H1 (cell line): ENCODE measurements around the gene CFDP1. TPM values are rescaled to one million over a fixed set of nuclear protein-coding genes. Genes with fewer than 3 reads are reported as not detected.

ENCODE experiments used
- CTCF ChIA-PET: fragments of 300-600 bp; sonication (Branson Sonifier 250); formaldehyde crosslinking; loops from one replicate; lab custom pipeline; 2021; ENCODE audit not compliant: partially characterized antibody; lab: Charles Lee
- POLR2A ChIA-PET: fragments of 300-600 bp; sonication (Branson Sonifier 250); formaldehyde crosslinking; loops from one replicate; lab custom pipeline; 2021; ENCODE audit warnings: inconsistent platforms; ENCODE audit not compliant: partially characterized antibody; lab: Charles Lee
- DNase-seq, 2 experiments: peaks; one replicate each; pipeline versions ENCODE4 v3.0.0 to v3.0.0-alpha.2; 2010 to 2022; ENCODE audit warnings: low spot score in 2 of 2, low read depth in 1 of 2, mixed read lengths in 1 of 2
- FAIRE-seq: peaks from 2 replicates; lab custom pipeline; 2011; peaks lifted over from hg19 to GRCh38; lab: Jason Lieb, UNC
- H2AFZ ChIP-seq: 2 replicates; pipeline ENCODE4 v1.8.1; 2012; ENCODE audit warnings: low read length, inconsistent platforms
- H2AK5ac ChIP-seq: 2 replicates; pipeline ENCODE4 v1.6.1; 2013; ENCODE audit warnings: low read depth, low read length
- H2BK120ac ChIP-seq: replicated peaks from 2 replicates; pipeline ENCODE3; 2013; ENCODE audit warnings: low read depth, low read length, inconsistent platforms
- H2BK12ac ChIP-seq: 2 replicates; pipeline ENCODE4 v1.6.1; 2013; ENCODE audit warnings: low read depth, low read length
- H2BK15ac ChIP-seq: 2 replicates; pipeline ENCODE4 v1.6.1; 2013; ENCODE audit warnings: low read length
- H2BK20ac ChIP-seq: 2 replicates; pipeline ENCODE4 v1.6.1; 2013; ENCODE audit warnings: low read length
- H2BK5ac ChIP-seq: 2 replicates; pipeline ENCODE4 v1.6.1; 2013; ENCODE audit warnings: low read depth, low read length
- H3K14ac ChIP-seq: 2 replicates; pipeline ENCODE4 v1.6.1; 2013; ENCODE audit warnings: inconsistent platforms; ENCODE audit not compliant: insufficient read length
- H3K18ac ChIP-seq: 2 replicates; pipeline ENCODE4 v1.6.1; 2013; ENCODE audit warnings: low read length; ENCODE audit errors: extremely low read depth
- H3K23ac ChIP-seq: 2 replicates; pipeline ENCODE4 v1.6.1; 2013; ENCODE audit warnings: inconsistent platforms; ENCODE audit not compliant: insufficient read length
- H3K23me2 ChIP-seq: 2 replicates; pipeline ENCODE4 v1.6.1; 2013; ENCODE audit warnings: low read depth, low read length
- H3K27ac ChIP-seq: 2 replicates; pipeline ENCODE4 v1.6.1; 2011; ENCODE audit warnings: low read depth, low read length, inconsistent platforms
- H3K27me3 ChIP-seq, 4 experiments: replicated peaks in 1 of 4; 1 replicate in 1 of 4; 2 replicates in 3 of 4; pipeline versions ENCODE4 v1.6.1 to v1.8.1; 2011 to 2013; ENCODE audit warnings: low read length in 3 of 4, mild to moderate bottlenecking in 3 of 4, inconsistent platforms in 2 of 4, mixed read lengths in 2 of 4, moderate library complexity in 1 of 4; ENCODE audit not compliant: control insufficient read depth in 3 of 4, insufficient read depth in 3 of 4; ENCODE audit errors: extremely low read depth in 1 of 4
- H3K36me3 ChIP-seq, 4 experiments: 2 replicates each; pipeline versions ENCODE4 v1.6.1 to v1.8.1; 2011 to 2013; ENCODE audit warnings: mild to moderate bottlenecking in 4 of 4, low read length in 3 of 4, moderate library complexity in 2 of 4, control low read depth in 1 of 4, inconsistent platforms in 1 of 4; ENCODE audit not compliant: insufficient read depth in 4 of 4, control insufficient read depth in 2 of 4
- H3K4ac ChIP-seq: replicated peaks from 2 replicates; pipeline ENCODE3; 2013; ENCODE audit warnings: low read length, low read depth, mixed read lengths, inconsistent platforms; ENCODE audit not compliant: insufficient read length
- H3K4me1 ChIP-seq, 4 experiments: replicated peaks in 1 of 4; 1 replicate in 1 of 4; 2 replicates in 3 of 4; pipeline versions ENCODE4 v1.6.1 to v1.8.1; 2011 to 2013; ENCODE audit warnings: low read length in 3 of 4, inconsistent platforms in 2 of 4, mixed read lengths in 1 of 4; ENCODE audit not compliant: insufficient read depth in 4 of 4, control insufficient read depth in 3 of 4
- H3K4me2 ChIP-seq, 2 experiments: 2 replicates each; pipeline versions ENCODE4 v1.6.1 to v1.8.1; 2011 to 2013; ENCODE audit warnings: low read depth in 2 of 2, low read length in 2 of 2, control low read depth in 1 of 2, inconsistent platforms in 1 of 2, mild to moderate bottlenecking in 1 of 2; ENCODE audit not compliant: insufficient read depth in 1 of 2
- H3K4me3 ChIP-seq, 4 experiments: fragments of 200-600, 300-600 bp in 1 of 4; sonication (generic), shearing (Covaris generic), sonication (Bioruptor Twin) in 1 of 4; 2 replicates each; pipeline versions ENCODE4 v1.5.1 to v1.8.1; 2011 to 2016; ENCODE audit warnings: low read length in 4 of 4, low read depth in 3 of 4, control low read depth in 2 of 4, inconsistent platforms in 2 of 4, mild to moderate bottlenecking in 2 of 4, mixed read lengths in 1 of 4, moderate library complexity in 1 of 4; ENCODE audit not compliant: insufficient read depth in 2 of 4; ENCODE audit errors: extremely low read depth in 1 of 4
- H3K56ac ChIP-seq: replicated peaks from 2 replicates; pipeline ENCODE3; 2013; ENCODE audit warnings: low read depth, mild to moderate bottlenecking, mixed read lengths, low read length, inconsistent platforms; ENCODE audit not compliant: insufficient read length
- H3K79me1 ChIP-seq: 2 replicates; pipeline ENCODE4 v1.6.1; 2013; ENCODE audit warnings: low read depth, low read length, control low read depth
- H3K79me2 ChIP-seq, 2 experiments: 2 replicates each; pipeline versions ENCODE4 v1.6.1 to v1.8.1; 2012 to 2013; ENCODE audit warnings: low read length in 2 of 2, mild to moderate bottlenecking in 2 of 2, inconsistent platforms in 1 of 2; ENCODE audit not compliant: insufficient read depth in 2 of 2, control insufficient read depth in 1 of 2
- H3K9ac ChIP-seq, 4 experiments: replicated peaks in 1 of 4; 1 replicate in 1 of 4; 2 replicates in 3 of 4; pipeline versions ENCODE4 v1.6.1 to v1.8.1; 2011 to 2013; ENCODE audit warnings: low read depth in 3 of 4, low read length in 3 of 4, control low read depth in 2 of 4, mild to moderate bottlenecking in 2 of 4, moderate library complexity in 2 of 4, inconsistent platforms in 1 of 4; ENCODE audit errors: extremely low read depth in 1 of 4
- H3K9me3 ChIP-seq, 2 experiments: 2 replicates each; pipeline versions ENCODE4 v1.6.1 to v1.8.1; 2012 to 2013; ENCODE audit warnings: mild to moderate bottlenecking in 2 of 2, moderate library complexity in 2 of 2, control low read depth in 1 of 2, inconsistent platforms in 1 of 2, low read depth in 1 of 2, low read length in 1 of 2, mixed read lengths in 1 of 2; ENCODE audit not compliant: insufficient read depth in 2 of 2
- H4K20me1 ChIP-seq, 2 experiments: replicated peaks in 1 of 2; 2 replicates each; pipeline versions ENCODE3 to v1.8.1; 2011 to 2013; ENCODE audit warnings: inconsistent platforms in 2 of 2, low read length in 2 of 2, mild to moderate bottlenecking in 1 of 2; ENCODE audit not compliant: insufficient read depth in 2 of 2, control insufficient read depth in 1 of 2
- H4K5ac ChIP-seq: 2 replicates; pipeline ENCODE4 v1.6.1; 2013; ENCODE audit warnings: low read length, low read depth, mixed read lengths, inconsistent platforms; ENCODE audit not compliant: insufficient read length
- H4K8ac ChIP-seq: 2 replicates; pipeline ENCODE4 v1.8.0; 2013; ENCODE audit warnings: mild to moderate bottlenecking, moderate library complexity, low read length, inconsistent platforms; ENCODE audit not compliant: insufficient read depth; ENCODE audit errors: extremely low read depth
- H4K91ac ChIP-seq: replicated peaks from 2 replicates; pipeline ENCODE3; 2013; ENCODE audit warnings: low read length, mixed read lengths, inconsistent platforms; ENCODE audit not compliant: insufficient read length
- ASH2L ChIP-seq: fragments of 200-600, 300-600 bp; sonication (generic); IDR thresholded peaks from one replicate; pipeline ENCODE4 v1.7.1; 2017; ENCODE audit warnings: low read length
- EGR1 ChIP-seq: IDR thresholded peaks from 2 replicates; pipeline ENCODE4 v1.6.1; 2011; ENCODE audit warnings: low read depth, low read length, borderline replicate concordance
- JUN ChIP-seq: IDR thresholded peaks from 2 replicates; pipeline ENCODE4 v1.6.1; 2011; ENCODE audit warnings: low read depth, mild to moderate bottlenecking, improper control_type of control experiment, low read length
- KDM5A ChIP-seq: fragments of 200-600 bp; IDR thresholded peaks from 2 replicates; pipeline ENCODE4 v1.7.1; 2012; ENCODE audit warnings: mild to moderate bottlenecking, low read length, inconsistent platforms, mixed read lengths
- POLR2A ChIP-seq, 2 experiments: IDR thresholded peaks; 1 replicate in 1 of 2; 2 replicates in 1 of 2; pipeline ENCODE4 v1.6.1; 2011; ENCODE audit warnings: low read depth in 2 of 2, low read length in 2 of 2, mild to moderate bottlenecking in 2 of 2; ENCODE audit errors: control extremely low read depth in 1 of 2
- POU5F1 ChIP-seq: IDR thresholded peaks from 2 replicates; pipeline ENCODE4 v1.6.1; 2011; ENCODE audit warnings: low read depth, mild to moderate bottlenecking, low read length, moderate library complexity
- RAD21 ChIP-seq, 2 experiments: IDR thresholded peaks in 1 of 2; conservative IDR thresholded peaks in 1 of 2; 2 replicates each; pipeline ENCODE4 v1.6.1; 2011; ENCODE audit warnings: low read depth in 2 of 2, low read length in 2 of 2, improper control_type of control experiment in 1 of 2, inconsistent platforms in 1 of 2, mild to moderate bottlenecking in 1 of 2, moderate library complexity in 1 of 2
- RFX5 ChIP-seq: IDR thresholded peaks from 2 replicates; pipeline ENCODE4 v1.6.1; 2011; ENCODE audit warnings: low read depth, low read length, improper control_type of control experiment, borderline replicate concordance
- RXRA ChIP-seq: IDR thresholded peaks from 2 replicates; pipeline ENCODE4 v1.6.1; 2011; ENCODE audit warnings: low read depth, mild to moderate bottlenecking, low read length, moderate library complexity; ENCODE audit not compliant: insufficient read depth
- SP2 ChIP-seq: IDR thresholded peaks from 2 replicates; pipeline ENCODE4 v1.6.1; 2012; ENCODE audit warnings: mild to moderate bottlenecking, low read length, inconsistent platforms
- SUZ12 ChIP-seq: fragments of 200-600 bp; sonication (generic); IDR thresholded peaks from 2 replicates; pipeline ENCODE4 v1.6.1; 2012; ENCODE audit warnings: mild to moderate bottlenecking, inconsistent platforms, low read length, moderate library complexity, mixed read lengths
- YY1 ChIP-seq: IDR thresholded peaks from 2 replicates; pipeline ENCODE4 v1.6.1; 2011; ENCODE audit warnings: low read depth, mild to moderate bottlenecking, low read length
- ZNF274 ChIP-seq: IDR thresholded peaks from 2 replicates; pipeline ENCODE4 v1.7.0; 2012; ENCODE audit warnings: low read length, borderline replicate concordance; ENCODE audit errors: extremely low read depth
- polyA plus RNA-seq, 7 experiments: library from polyadenylated mRNA; depleted of rRNA in 3 of 7; stranded (reverse) in 5 of 7; unstranded in 2 of 7; fragments of >200 nt in 5 of 7; fragments of 200-250 nt in 2 of 7; gene quantifications; 1 replicate in 5 of 7; 2 replicates in 1 of 7; 4 replicates in 1 of 7; pipeline versions ENCODE4 v1.2.1 to v1.2.3, GENCODE V29; 2011 to 2013; ENCODE audit warnings: missing spikeins in 2 of 7, mixed read lengths in 2 of 7
- total RNA-seq: library from RNA; stranded (reverse); fragmentation: NEBNext Ultra II Directional; extraction: Animal tissue kit (Norgen Biotek cat#: 25700); gene quantifications from 2 replicates; pipeline ENCODE4 v1.2.1, GENCODE V29; 2021
- TF ChIP-seq, protein P1 (sequence below): IDR thresholded peaks from 2 replicates; pipeline ENCODE4 v1.6.1; 2012; ENCODE audit warnings: low read length, inconsistent platforms

Gene CFDP1
- total and polyA plus RNA-seq, 2 of the 8 experiments (the other 6 are each of a cell fraction or from before 2014, with no cell fraction given), result 25.5 to 77.3 TPM

DNA sequence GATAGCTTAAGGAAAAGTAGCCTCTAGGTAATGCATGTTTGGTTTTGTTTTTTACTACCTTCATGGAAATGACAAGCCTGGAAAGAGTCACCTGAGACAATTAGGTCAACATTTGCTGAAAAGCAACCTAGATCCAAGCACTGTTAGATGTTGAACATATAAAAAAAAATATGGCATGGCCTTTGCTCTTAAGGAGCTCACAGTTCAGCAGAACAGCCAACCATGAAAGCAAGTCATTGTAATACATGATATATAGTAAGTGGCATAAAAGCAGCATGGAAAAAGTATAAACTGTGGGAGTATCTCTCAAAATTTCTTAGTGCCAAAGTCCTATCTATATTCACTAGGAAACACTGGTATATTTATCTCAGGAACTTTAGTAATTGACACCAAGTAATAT lies 31.6 kb downstream of the CFDP1 start:
- no peak overlapping the region for H3K56ac ChIP-seq
- H3K27me3 ChIP-seq, result no peaks in the 10 kb centered on the region
- no peak overlapping the region for H2BK120ac ChIP-seq
- no peak overlapping the region for H4K8ac ChIP-seq
- ChIA-PET POLR2A (interaction anchor here (0.7 kb wide), 1 partner anchor 18 kb away, joined by 3 read pairs; no protein-coding TSS in a partner anchor), CTCF (interaction anchor here (0.8 to 3.9 kb wide), 19 partner anchors 9 to 211 kb away, joined by 3 to 33 read pairs (median 4); no protein-coding TSS in a partner anchor)
- no peak overlapping the region for H2AK5ac ChIP-seq
- H3K4me3 ChIP-seq, result no peak overlapping the region
- no peak overlapping the region for H3K27ac ChIP-seq
- no peaks in the 10 kb centered on the region for H3K4me1 ChIP-seq
- H2BK15ac ChIP-seq, result no peak overlapping the region
- DNase-seq (no peak), FAIRE-seq (no peak)
- H2BK20ac ChIP-seq, result no peak overlapping the region
- H3K9ac ChIP-seq, result no peak overlapping the region
- no peak overlapping the region for H3K14ac ChIP-seq
- no peak overlapping the region for H2BK5ac ChIP-seq
- H3K36me3 ChIP-seq, result peaks cover 0 to 9% (median 6%) of the 10 kb centered on the region in 4 experiments; a peak in 6 of 8 replicates
- H3K9me3 ChIP-seq, result no peaks in the 10 kb centered on the region
- no peak overlapping the region for H4K91ac ChIP-seq
- H2AFZ ChIP-seq, result no peak overlapping the region
- H3K79me2 ChIP-seq, result peaks cover 0 to 4% of the 10 kb centered on the region in 2 experiments; a peak in 1 of 4 replicates
- no peak overlapping the region for H4K5ac ChIP-seq
- H3K4me2 ChIP-seq, result no peak overlapping the region
- no peak overlapping the region for H3K18ac ChIP-seq
- no peaks in the 10 kb centered on the region for H3K23me2 ChIP-seq
- H3K4ac ChIP-seq, result no peak overlapping the region
- no peaks in the 10 kb centered on the region; the same call in none of the 2 replicates for H3K79me1 ChIP-seq
- no peak overlapping the region for H3K23ac ChIP-seq
- no peak overlapping the region for H2BK12ac ChIP-seq
- H4K20me1 ChIP-seq, result peaks cover 0 to 5% of the 10 kb centered on the region in 2 experiments
- TF ChIP-seq EGR1 (no peak), KDM5A (no peak), POLR2A (IDR thresholded peaks at IDR 0.05; ENCODE audit: control extremely low read depth in 1 of 2, low read depth in 2 of 2, low read length in 2 of 2) (no peak), SUZ12 (no peak), SP2 (no peak), POU5F1 (no peak), RFX5 (no peak), JUN (no peak), RXRA (no peak), RAD21 (IDR thresholded peaks at IDR 0.05 in 1 of 2, conservative IDR thresholded peaks at IDR 0.05 in 1 of 2; ENCODE audit: low read depth in 2 of 2, low read length in 2 of 2) (no peak), ASH2L (no peak), YY1 (no peak), ZNF274 (no peak)
- TF ChIP-seq, protein P1, sequence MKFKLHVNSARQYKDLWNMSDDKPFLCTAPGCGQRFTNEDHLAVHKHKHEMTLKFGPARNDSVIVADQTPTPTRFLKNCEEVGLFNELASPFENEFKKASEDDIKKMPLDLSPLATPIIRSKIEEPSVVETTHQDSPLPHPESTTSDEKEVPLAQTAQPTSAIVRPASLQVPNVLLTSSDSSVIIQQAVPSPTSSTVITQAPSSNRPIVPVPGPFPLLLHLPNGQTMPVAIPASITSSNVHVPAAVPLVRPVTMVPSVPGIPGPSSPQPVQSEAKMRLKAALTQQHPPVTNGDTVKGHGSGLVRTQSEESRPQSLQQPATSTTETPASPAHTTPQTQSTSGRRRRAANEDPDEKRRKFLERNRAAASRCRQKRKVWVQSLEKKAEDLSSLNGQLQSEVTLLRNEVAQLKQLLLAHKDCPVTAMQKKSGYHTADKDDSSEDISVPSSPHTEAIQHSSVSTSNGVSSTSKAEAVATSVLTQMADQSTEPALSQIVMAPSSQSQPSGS, result no peak
